ENCODE measurements around the gene ZC3H6. TPM values are rescaled to one million over a fixed set of nuclear protein-coding genes. Genes with fewer than 3 reads are reported as not detected.
A peak's percentile ranks its signal among the peaks of the same experiment; 100 is the strongest.
"Not testable (repeated sequence)": the region's sequence is repeated elsewhere in the genome, so short reads cannot be mapped to it uniquely, and the experiment has no call there.

ZC3H6 gene
- total RNA-seq, 4 donors from 2014 or later, result 5.0 to 19.8 (median 7.3) TPM

DNA sequence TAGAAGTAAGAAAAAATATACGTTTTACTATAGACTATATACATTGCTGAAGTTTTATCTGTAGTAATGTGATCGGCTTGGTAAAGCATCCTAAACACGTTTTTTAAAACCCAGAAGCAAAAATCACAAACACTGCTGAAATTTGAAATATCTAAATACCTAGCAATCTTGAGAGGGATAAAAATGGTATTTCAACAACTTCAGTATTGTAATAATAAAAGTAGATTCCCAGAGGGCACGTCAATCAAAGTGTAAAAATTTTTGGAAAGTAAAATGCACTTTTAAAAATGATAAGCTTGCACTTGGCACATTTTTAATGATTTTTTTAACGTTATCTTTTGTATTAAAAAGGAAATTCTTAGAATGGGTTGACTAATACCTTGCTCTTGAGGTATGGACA, 1.6 kb downstream of the ZC3H6 start:
- TF ChIP-seq, protein P1, sequence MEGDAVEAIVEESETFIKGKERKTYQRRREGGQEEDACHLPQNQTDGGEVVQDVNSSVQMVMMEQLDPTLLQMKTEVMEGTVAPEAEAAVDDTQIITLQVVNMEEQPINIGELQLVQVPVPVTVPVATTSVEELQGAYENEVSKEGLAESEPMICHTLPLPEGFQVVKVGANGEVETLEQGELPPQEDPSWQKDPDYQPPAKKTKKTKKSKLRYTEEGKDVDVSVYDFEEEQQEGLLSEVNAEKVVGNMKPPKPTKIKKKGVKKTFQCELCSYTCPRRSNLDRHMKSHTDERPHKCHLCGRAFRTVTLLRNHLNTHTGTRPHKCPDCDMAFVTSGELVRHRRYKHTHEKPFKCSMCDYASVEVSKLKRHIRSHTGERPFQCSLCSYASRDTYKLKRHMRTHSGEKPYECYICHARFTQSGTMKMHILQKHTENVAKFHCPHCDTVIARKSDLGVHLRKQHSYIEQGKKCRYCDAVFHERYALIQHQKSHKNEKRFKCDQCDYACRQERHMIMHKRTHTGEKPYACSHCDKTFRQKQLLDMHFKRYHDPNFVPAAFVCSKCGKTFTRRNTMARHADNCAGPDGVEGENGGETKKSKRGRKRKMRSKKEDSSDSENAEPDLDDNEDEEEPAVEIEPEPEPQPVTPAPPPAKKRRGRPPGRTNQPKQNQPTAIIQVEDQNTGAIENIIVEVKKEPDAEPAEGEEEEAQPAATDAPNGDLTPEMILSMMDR (IDR thresholded peaks at IDR 0.05), result no peak
- no peak for TF ChIP-seq POLR2A (IDR thresholded peaks at IDR 0.05)
- Histone ChIP-seq H3K4me1 (peaks cover 0 to 10% (median 4%) of the 10 kb centered on the region in 4 donors), H3K4me3 (peak overlapping the region in 1 of 4 donors; percentile 81), H3K27ac (peak overlapping the region in 1 of 4 donors; percentile 100), H3K27me3 (no peaks in the 10 kb centered on the region), H3K36me3 (no peaks in the 10 kb centered on the region), H3K9me3 (no peaks in the 10 kb centered on the region)
- no peak for DNase-seq

DNA sequence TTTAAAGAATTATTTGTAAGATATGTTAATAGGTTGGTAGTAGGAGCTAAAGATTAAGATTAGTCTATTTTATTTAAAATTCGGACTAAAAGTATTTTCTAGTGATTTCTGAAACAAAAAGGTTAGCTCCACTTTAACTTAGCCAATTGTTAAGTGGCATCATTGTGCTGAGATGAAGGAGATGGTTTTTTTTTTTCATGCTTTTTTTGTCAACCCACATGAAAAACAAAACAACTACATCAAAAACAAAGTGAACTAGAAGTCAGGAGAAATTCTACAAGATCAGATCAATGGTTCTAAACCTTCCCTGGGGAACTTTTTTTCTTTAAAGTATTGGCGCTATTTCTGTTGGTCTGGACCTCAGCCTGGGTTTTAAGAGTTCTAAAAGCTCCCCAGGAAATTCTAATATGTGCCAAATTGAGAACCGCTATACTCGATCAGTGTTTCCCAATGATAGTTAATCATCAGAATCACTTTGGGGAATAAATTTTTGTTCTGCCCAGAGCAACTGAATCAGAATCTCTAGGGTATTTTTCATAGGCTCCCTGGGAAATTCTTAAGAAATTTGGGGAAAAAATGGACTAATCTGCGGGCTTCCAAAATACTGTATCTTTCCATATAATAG, 2.3 kb downstream of the ZC3H6 start:
- H3K36me3 ChIP-seq, result no peaks in the 10 kb centered on the region
- no peak for DNase-seq
- no peaks in the 10 kb centered on the region for H3K9me3 ChIP-seq
- peaks cover 0 to 10% (median 4%) of the 10 kb centered on the region in 4 donors for H3K4me1 ChIP-seq
- no peak overlapping the region for H3K27ac ChIP-seq
- H3K27me3 ChIP-seq, result no peaks in the 10 kb centered on the region
- no peak overlapping the region for H3K4me3 ChIP-seq
- TF ChIP-seq, protein P1 (IDR thresholded peaks at IDR 0.05), result no peak
- no peak for TF ChIP-seq POLR2A (IDR thresholded peaks at IDR 0.05)

DNA sequence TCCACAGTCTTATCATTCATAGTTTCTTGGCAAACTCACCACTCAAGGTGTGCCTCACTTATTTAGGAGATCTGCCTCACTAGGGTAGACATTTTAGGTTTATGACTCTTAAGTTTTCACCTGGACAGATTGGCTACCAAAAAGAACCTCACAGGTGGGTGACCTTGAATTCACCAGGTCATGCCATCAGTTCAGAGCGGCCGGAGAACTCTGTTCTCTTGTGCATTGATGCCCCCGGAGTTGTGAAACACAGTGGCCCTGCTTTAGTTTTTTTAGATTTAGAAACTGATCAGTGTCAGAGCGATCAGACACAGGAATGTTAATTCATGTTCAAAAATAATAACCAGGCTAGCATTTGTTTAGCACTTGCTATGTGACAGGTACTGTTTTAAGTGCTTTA, 6.7 kb downstream of the ZC3H6 start:
- not testable (repeated sequence) for H3K9me3 ChIP-seq, H3K27ac ChIP-seq, H3K4me1 ChIP-seq, H3K27me3 ChIP-seq, H3K36me3 ChIP-seq, H3K4me3 ChIP-seq, DNase-seq

DNA sequence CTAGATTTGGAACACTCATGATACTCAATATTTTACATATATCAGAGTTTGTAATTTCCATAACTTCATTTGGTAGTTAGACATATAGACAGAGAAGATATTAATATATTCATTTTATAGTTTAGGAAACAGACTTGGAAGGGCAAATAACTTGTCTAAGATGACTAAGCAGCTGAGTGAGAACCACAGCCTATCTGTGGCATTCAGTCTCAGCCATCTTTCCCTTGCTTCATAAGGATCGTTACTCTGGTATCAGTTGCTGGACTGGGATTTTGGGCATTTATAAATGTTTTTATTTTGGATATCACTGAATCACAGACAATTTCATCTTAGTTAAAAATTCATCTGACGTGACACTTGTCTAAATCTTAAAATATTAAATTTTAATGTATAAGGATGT, 8.1 kb downstream of the ZC3H6 start:
- not testable (repeated sequence) for H3K4me3 ChIP-seq, H3K27ac ChIP-seq, H3K4me1 ChIP-seq, H3K27me3 ChIP-seq, DNase-seq, H3K9me3 ChIP-seq, H3K36me3 ChIP-seq

DNA sequence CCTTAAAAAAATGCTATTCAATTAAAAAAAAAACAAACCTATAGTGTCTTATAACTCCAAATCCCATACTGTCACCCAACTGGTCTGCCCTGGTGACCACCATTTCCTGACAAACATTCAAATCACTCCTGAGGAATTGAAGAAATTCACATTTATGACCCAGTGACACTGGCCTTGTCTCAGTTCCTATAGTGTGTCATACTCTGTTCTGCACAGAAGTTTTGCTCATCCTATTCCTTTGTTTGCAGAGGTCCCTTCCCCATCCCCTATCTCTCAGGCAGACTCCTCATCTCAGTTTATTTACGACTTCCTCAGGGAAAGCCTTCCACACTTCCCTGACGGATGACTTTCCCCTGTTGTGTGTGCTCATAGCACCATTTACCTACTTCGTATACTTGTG, 14.7 kb downstream of the ZC3H6 start:
- TF ChIP-seq, protein P1 (IDR thresholded peaks at IDR 0.05), result no peak
- TF ChIP-seq POLR2A (IDR thresholded peaks at IDR 0.05), result no peak
- H3K27ac ChIP-seq, result no peak overlapping the region
- peaks cover 0 to 10% (median 0%) of the 10 kb centered on the region in 4 donors for H3K4me1 ChIP-seq
- H3K9me3 ChIP-seq, result no peaks in the 10 kb centered on the region
- H3K4me3 ChIP-seq, result no peak overlapping the region
- H3K27me3 ChIP-seq, result no peaks in the 10 kb centered on the region
- no peaks in the 10 kb centered on the region for H3K36me3 ChIP-seq
- DNase-seq, result no peak

DNA sequence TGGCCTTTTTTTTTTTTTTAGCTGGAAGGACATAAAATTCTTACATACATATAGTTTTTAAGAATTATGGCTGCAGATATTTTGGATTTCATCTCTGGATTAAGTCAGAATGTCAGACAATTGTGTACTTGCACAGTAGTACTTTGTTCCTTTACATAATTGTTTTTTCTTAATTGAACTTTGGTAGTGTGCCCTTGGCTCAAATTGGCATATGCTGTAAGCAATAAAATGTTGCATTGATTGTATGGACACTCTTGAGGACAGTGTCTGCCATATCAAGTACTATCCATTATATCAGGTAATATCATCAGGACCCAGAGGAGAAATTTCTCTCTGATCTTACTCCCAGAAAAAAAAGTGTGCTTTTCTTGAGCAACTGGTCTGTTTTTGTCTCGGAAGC, 15.3 kb downstream of the ZC3H6 start:
- no peak overlapping the region for H3K27ac ChIP-seq
- no peak overlapping the region for H3K4me3 ChIP-seq
- no peak for TF ChIP-seq POLR2A (IDR thresholded peaks at IDR 0.05)
- TF ChIP-seq, protein P1 (IDR thresholded peaks at IDR 0.05), result no peak
- no peaks in the 10 kb centered on the region for H3K27me3 ChIP-seq
- H3K9me3 ChIP-seq, result no peaks in the 10 kb centered on the region
- DNase-seq, result no peak
- H3K36me3 ChIP-seq, result no peaks in the 10 kb centered on the region
- peaks cover 0 to 10% (median 0%) of the 10 kb centered on the region in 4 donors for H3K4me1 ChIP-seq
